Measurements from ENCODE around the gene CANT1.
"Not testable (repeated sequence)": the region's sequence is repeated elsewhere in the genome, so short reads cannot be mapped to it uniquely, and the experiment has no call there.

Gene CANT1

GRCh38 chr17:78973196-78973595 is 36.4 kb downstream of the CANT1 start:
- Histone ChIP-seq H2AFZ (ENCODE audit: low read depth, low read length) (no peak overlapping the region), H3K9me3 (ENCODE audit: low read length) (no peaks in the 10 kb centered on the region), H3K27me3 (ENCODE audit: insufficient read depth, low read length) (no peaks in the 10 kb centered on the region), H3K4me1 (ENCODE audit: insufficient read depth, low read length) (peaks cover 15% of the 10 kb centered on the region), H3K36me3 (ENCODE audit: insufficient read depth, low read length) (no peaks in the 10 kb centered on the region), H3K4me3 (ENCODE audit: low read length) (no peak overlapping the region)

- Histone ChIP-seq H3K4me1 (ENCODE audit: insufficient read depth, low read length) (peaks cover 12% of the 10 kb centered on the region), H3K27me3 (ENCODE audit: insufficient read depth, low read length) (no peaks in the 10 kb centered on the region), H3K9me3 (ENCODE audit: low read length) (no peaks in the 10 kb centered on the region), H3K36me3 (ENCODE audit: insufficient read depth, low read length) (no peaks in the 10 kb centered on the region), H2AFZ (ENCODE audit: low read depth, low read length) (no peak overlapping the region), H3K4me3 (ENCODE audit: low read length) (no peak overlapping the region)
Measured at GRCh38 chr17:78972507-78973105, 37.0 kb downstream of the CANT1 start.

DNA sequence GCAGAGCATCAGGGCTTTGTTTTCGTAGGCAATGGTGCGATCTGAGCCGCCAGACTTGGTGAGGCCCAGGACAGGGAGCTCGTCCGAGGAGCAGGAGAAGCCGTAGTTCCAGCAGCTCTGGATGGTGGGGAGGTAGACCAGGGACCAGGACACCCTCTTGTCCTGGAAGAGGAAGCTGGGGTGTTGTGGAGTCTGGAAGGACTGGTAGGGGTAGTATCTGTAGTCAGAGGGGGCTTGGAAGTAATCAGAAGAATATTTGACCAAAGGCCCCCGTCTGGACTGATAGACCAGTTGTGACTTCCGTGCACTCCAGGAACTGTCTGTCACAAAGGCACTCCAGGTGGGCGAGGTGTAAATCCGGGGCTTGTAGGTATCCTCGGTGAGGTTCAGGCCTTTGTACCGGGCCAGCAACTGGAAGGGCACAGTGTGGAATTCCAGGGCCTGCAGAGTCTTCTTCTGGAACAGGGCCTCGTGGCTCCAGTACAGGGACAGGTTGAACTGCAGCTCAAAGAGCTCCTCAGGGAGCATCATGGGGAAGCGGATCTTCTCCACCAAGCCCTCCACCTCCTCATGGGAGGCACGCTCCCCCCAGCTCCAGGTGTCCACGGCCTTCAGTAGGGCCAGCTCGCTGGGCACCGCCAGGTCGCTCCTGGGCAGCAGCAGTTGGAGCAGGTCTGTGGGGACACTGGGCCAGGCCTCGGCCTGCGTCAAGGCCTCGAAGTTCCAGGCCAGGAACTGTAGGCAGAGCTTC is 37.6 kb downstream of the CANT1 start:
- H2AFZ ChIP-seq (ENCODE audit: low read depth, low read length) = no peak overlapping the region
- H3K9me3 ChIP-seq (ENCODE audit: low read length) = no peaks in the 10 kb centered on the region
- H3K36me3 ChIP-seq (ENCODE audit: insufficient read depth, low read length) = no peaks in the 10 kb centered on the region
- H3K4me3 ChIP-seq (ENCODE audit: low read length) = no peak overlapping the region
- peaks cover 11% of the 10 kb centered on the region for H3K4me1 ChIP-seq (ENCODE audit: insufficient read depth, low read length)
- no peaks in the 10 kb centered on the region for H3K27me3 ChIP-seq (ENCODE audit: insufficient read depth, low read length)

- H3K4me3 ChIP-seq (ENCODE audit: low read length) = no peak overlapping the region
- H3K9me3 ChIP-seq (ENCODE audit: low read length) = no peaks in the 10 kb centered on the region
- H3K36me3 ChIP-seq (ENCODE audit: insufficient read depth, low read length) = no peaks in the 10 kb centered on the region
- H2AFZ ChIP-seq (ENCODE audit: low read depth, low read length) = no peak overlapping the region
- H3K27me3 ChIP-seq (ENCODE audit: insufficient read depth, low read length) = no peaks in the 10 kb centered on the region
- H3K4me1 ChIP-seq (ENCODE audit: insufficient read depth, low read length) = peaks cover 11% of the 10 kb centered on the region
Measured at GRCh38 chr17:78970834-78971755, 38.5 kb downstream of the CANT1 start.

- Histone ChIP-seq H3K4me3 (ENCODE audit: low read length) (no peak overlapping the region), H3K9me3 (ENCODE audit: low read length) (no peaks in the 10 kb centered on the region), H3K27me3 (ENCODE audit: insufficient read depth, low read length) (no peaks in the 10 kb centered on the region), H3K36me3 (ENCODE audit: insufficient read depth, low read length) (no peaks in the 10 kb centered on the region), H2AFZ (ENCODE audit: low read depth, low read length) (no peak overlapping the region), H3K4me1 (ENCODE audit: insufficient read depth, low read length) (peaks cover 7% of the 10 kb centered on the region)
Measured at GRCh38 chr17:78969865-78970264, 39.7 kb downstream of the CANT1 start.

DNA sequence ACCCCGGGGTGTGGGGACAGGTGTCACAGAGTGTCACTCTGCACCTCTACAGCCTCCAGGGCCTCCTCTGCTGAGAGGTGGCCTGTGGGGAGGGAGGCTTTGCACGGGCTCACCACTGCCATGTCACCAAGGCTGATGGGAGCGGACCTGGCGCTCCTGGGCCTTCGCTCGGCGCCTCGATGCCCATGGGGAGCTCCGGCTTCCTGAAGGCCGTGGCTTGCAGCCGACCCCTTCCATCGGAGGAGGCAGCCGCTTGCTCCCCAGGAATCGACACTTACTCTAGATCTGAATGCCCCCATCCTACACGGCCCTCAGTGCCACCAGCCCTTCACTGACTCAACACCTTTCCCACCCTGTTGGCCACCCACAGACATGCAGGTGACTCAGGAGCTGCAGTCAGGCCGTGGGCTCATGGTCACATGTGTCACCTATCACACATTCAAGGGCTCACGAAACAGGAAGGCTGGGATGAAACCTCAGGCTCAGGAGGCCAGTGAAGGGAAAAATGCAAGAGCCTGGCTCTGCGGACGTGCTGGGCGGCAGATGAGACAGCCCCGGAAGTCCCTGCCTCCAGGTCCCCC is 41.7 kb downstream of the CANT1 start:
- Histone ChIP-seq H3K4me3 (ENCODE audit: low read length) (no peak overlapping the region), H3K27me3 (ENCODE audit: insufficient read depth, low read length) (no peaks in the 10 kb centered on the region), H3K9me3 (ENCODE audit: low read length) (no peaks in the 10 kb centered on the region), H2AFZ (ENCODE audit: low read depth, low read length) (no peak overlapping the region), H3K4me1 (ENCODE audit: insufficient read depth, low read length) (no peaks in the 10 kb centered on the region), H3K36me3 (ENCODE audit: insufficient read depth, low read length) (no peaks in the 10 kb centered on the region)

GRCh38 chr17:78966910-78967600 is 42.5 kb downstream of the CANT1 start:
- no peaks in the 10 kb centered on the region for H3K27me3 ChIP-seq (ENCODE audit: insufficient read depth, low read length)
- H3K4me1 ChIP-seq (ENCODE audit: insufficient read depth, low read length) = peaks cover 3% of the 10 kb centered on the region
- no peak overlapping the region for H2AFZ ChIP-seq (ENCODE audit: low read depth, low read length)
- no peak overlapping the region for H3K4me3 ChIP-seq (ENCODE audit: low read length)
- no peaks in the 10 kb centered on the region for H3K36me3 ChIP-seq (ENCODE audit: insufficient read depth, low read length)
- no peaks in the 10 kb centered on the region for H3K9me3 ChIP-seq (ENCODE audit: low read length)

GRCh38 chr17:78966123-78966813 is 43.3 kb downstream of the CANT1 start:
- no peaks in the 10 kb centered on the region for H3K27me3 ChIP-seq (ENCODE audit: insufficient read depth, low read length)
- H3K9me3 ChIP-seq (ENCODE audit: low read length) = no peaks in the 10 kb centered on the region
- no peaks in the 10 kb centered on the region for H3K36me3 ChIP-seq (ENCODE audit: insufficient read depth, low read length)
- peaks cover 4% of the 10 kb centered on the region for H3K4me1 ChIP-seq (ENCODE audit: insufficient read depth, low read length)
- no peak overlapping the region for H3K4me3 ChIP-seq (ENCODE audit: low read length)
- no peak overlapping the region for H2AFZ ChIP-seq (ENCODE audit: low read depth, low read length)

DNA sequence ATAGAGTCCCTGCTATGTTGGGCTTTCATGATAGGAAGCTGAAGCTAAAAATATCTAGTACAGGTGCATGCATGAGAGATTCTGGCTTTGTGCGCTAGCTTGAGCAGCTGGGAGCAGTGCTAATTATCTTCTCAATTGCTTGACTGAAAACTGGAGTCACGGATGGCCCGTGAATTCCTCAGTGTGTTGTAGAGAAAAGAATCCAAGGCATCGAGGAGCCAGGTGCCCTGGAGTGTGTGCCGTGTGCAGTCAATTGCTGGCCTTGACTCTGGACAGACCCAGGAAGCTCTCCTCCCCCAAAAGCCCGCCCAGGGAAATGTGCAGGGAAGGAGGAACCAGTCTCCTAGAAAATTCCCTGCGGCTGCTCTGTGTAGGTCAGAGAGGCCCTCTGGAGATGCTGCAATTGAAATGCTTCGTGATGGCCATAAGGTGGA is 44.1 kb downstream of the CANT1 start:
- no peaks in the 10 kb centered on the region for H3K36me3 ChIP-seq (ENCODE audit: insufficient read depth, low read length)
- no peak overlapping the region for H3K4me3 ChIP-seq (ENCODE audit: low read length)
- H2AFZ ChIP-seq (ENCODE audit: low read depth, low read length) = no peak overlapping the region
- peaks cover 4% of the 10 kb centered on the region for H3K4me1 ChIP-seq (ENCODE audit: insufficient read depth, low read length)
- H3K9me3 ChIP-seq (ENCODE audit: low read length) = no peaks in the 10 kb centered on the region
- no peaks in the 10 kb centered on the region for H3K27me3 ChIP-seq (ENCODE audit: insufficient read depth, low read length)

DNA sequence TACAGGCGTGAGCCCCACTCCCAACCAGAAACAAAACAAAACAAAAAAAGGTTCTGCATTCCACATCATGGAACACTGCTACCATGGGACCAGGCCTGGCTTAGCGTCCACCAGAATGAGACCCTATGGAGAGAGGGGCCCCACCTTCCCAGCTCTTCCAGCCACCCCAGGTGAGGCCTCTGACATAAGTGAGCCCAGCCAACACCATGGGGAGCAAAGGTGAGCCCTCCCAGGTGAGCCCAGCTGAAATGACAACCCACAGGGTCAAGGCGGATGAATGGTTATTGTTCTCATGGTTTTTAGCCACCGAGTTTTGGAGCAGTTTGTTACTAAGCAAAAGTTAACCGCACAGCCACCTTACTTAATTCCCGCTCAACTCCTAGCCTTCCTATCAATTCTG is 46.2 kb downstream of the CANT1 start:
- H3K27me3 ChIP-seq (ENCODE audit: insufficient read depth, low read length) = no peaks in the 10 kb centered on the region
- no peak overlapping the region for H2AFZ ChIP-seq (ENCODE audit: low read depth, low read length)
- peaks cover 4% of the 10 kb centered on the region for H3K4me1 ChIP-seq (ENCODE audit: insufficient read depth, low read length)
- H3K9me3 ChIP-seq (ENCODE audit: low read length) = no peaks in the 10 kb centered on the region
- no peaks in the 10 kb centered on the region for H3K36me3 ChIP-seq (ENCODE audit: insufficient read depth, low read length)
- H3K4me3 ChIP-seq (ENCODE audit: low read length) = no peak overlapping the region

- not testable (repeated sequence) for H2AFZ ChIP-seq (ENCODE audit: low read depth, low read length); H3K4me1 ChIP-seq (ENCODE audit: insufficient read depth, low read length); H3K9me3 ChIP-seq (ENCODE audit: low read length); H3K36me3 ChIP-seq (ENCODE audit: insufficient read depth, low read length); H3K4me3 ChIP-seq (ENCODE audit: low read length); H3K27me3 ChIP-seq (ENCODE audit: insufficient read depth, low read length)
Measured at GRCh38 chr17:78962984-78963348, 46.6 kb downstream of the CANT1 start.

GRCh38 chr17:78962345-78962983 is 47.1 kb downstream of the CANT1 start:
- no peaks in the 10 kb centered on the region for H3K36me3 ChIP-seq (ENCODE audit: insufficient read depth, low read length)
- H3K27me3 ChIP-seq (ENCODE audit: insufficient read depth, low read length) = no peaks in the 10 kb centered on the region
- no peak overlapping the region for H3K4me3 ChIP-seq (ENCODE audit: low read length)
- H3K9me3 ChIP-seq (ENCODE audit: low read length) = no peaks in the 10 kb centered on the region
- peaks cover 5% of the 10 kb centered on the region for H3K4me1 ChIP-seq (ENCODE audit: insufficient read depth, low read length)
- no peak overlapping the region for H2AFZ ChIP-seq (ENCODE audit: low read depth, low read length)
